NK-92 treated with Interleukin-12 subunit alpha and Interleukin-12 subunit beta, amount 100 ng/mL, for 24 hours (cell line): ENCODE measurements around the gene FAM135A.

Experiments used
- DNase-seq: peaks from one replicate; lab custom pipeline; 2025; lab: John Stamatoyannopoulos, UW

The FAM135A gene

GRCh38 chr6:70413114-70413991 lies at the start of gene FAM135A:
FAM135A (plus strand) TSS chr6:70413508; CDS start chr6:70428343, 14,835 bp downstream.
- no peak for DNase-seq

GRCh38 chr6:70363741-70364493 lies 49.4 kb upstream of the FAM135A start:
- DNase-seq, result no peak

GRCh38 chr6:70369332-70369950 lies 43.9 kb upstream of the FAM135A start:
- DNase-seq, result peak; percentile 4

DNA sequence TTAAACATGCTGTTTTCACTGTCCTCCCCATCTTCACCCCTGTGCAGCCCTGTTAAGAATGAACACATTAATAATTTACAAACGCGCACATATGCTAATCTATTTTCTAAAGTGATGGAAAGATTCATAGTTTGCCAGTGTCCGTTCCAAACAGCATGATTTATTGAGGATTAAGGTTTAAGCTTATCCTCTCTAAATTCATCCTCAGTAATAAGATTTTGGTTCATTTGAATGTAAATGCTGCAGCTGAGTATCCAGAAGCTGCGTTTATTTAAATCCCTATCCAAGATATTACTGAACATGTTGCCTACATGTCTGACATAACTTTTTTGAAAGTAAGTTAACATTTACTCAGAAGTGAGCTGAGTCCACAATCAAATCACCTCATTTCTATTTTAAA lies 42.8 kb upstream of the FAM135A start:
- DNase-seq, result no peak

- DNase-seq, result no peak
Measured at GRCh38 chr6:70371454-70372105, 41.7 kb upstream of the FAM135A start.

DNA sequence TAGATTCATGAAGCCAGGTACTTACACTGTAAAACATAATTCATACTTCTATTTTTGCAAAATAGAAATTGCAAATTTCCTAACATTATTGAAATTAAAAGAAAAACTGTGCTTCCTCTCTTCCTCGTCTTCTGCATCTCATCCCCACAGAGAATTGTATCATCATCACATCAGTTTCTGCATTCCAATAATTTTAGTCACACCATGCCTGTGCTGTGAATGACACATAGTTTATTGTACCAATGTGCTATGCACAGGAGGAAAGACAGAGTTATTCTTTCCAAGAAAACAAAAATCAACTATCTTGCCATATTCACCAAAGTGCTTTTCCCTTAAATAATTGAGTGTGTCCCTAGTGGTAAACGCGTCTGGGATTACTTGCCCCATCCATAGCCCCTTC lies 38.1 kb upstream of the FAM135A start:
- DNase-seq, result no peak

DNA sequence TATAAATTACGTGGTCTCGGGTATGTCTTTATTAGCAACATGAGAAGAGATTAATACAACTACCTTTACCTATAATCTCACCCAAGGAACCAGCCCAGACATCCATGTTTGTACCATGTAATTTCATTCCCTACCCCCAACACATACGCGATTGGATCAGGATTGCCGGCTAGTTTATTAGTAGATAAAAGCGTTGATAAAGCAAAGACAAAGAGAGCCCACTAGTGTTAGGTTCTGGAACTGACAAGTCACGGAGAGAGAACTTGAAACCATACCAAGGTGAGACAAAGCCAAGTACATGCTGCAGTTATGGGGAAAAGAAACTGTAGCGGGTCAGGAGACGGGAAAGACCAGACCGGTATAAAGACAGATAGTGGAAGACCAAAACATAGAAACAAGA lies 37.4 kb upstream of the FAM135A start:
- DNase-seq, result no peak

DNA sequence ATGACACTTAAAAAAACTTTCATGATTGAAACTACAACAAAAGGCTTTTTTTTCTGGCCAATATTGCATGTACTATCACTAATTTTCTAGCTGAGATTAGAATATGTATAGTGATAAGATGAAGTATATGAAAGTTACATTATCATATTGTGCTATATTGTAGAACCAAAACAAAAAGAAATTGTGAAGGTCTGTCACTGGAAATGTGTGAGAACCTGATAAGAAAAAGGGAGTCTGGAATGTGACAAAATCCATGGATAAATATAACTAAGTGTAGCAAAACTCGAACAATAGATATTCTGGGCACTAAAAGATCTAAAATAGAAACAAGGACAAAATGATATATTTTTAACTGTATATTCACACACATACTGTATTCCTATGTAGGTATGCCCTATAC lies 36.7 kb upstream of the FAM135A start:
- no peak for DNase-seq

GRCh38 chr6:70377372-70377771 lies 35.9 kb upstream of the FAM135A start:
- no peak for DNase-seq

DNA sequence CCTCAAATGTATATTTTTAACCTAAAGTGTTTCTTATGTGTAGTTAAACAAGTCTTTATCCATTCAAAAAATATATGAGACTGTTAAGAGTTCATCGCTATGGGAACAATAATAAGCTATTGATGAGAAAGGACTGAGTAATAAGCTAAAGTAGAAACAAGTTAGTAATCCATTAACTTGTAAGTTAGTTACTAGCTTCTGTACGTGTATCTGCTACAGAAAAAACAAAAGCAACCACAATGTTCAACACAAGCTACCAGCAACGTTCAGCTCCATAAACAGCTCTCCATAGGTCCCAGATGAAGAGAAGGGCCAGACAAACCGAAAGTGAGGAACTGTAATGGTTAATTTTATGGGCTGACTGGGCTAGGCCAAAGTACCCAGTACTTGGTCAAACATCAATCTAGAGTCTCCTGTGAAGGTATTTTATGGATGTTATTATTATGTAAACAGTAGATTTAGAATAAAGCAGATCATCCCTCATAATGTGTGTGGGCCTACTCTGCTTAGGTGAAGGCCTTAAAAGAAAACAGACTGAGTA lies 33.8 kb upstream of the FAM135A start:
- DNase-seq, result no peak

GRCh38 chr6:70380252-70380651 lies 33.1 kb upstream of the FAM135A start:
- DNase-seq, result no peak

DNA sequence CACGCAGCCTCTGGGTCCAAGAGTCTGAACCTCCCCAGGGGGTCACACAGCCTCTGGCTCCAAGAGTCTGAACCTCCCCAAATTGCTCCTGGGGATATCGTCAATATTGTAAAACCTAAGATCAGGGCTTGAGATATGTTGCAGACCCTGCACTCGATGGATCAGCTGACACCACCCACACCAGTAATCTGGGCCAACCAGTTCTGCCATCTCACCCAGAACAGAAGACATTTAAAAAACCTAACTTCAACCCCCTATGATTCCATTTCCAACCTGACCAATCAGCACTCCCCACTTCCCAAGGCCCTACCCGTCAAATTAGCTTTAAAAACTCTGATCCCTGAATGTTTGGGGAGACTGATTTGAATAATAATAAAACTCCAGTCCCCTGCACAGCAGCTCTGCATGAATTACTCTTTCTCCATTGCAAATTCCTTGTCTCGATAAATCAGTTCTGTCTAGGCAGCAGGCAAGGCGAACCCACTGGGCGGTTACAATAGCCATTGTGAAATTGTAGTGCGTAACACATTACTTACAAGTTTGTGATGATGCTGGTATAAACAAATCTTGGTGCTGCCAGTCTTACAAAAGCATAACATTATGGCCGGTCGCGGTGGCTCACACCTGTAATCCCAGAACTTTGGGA lies 32.4 kb upstream of the FAM135A start:
- no peak for DNase-seq

GRCh38 chr6:70381417-70381782 lies 31.9 kb upstream of the FAM135A start:
- no peak for DNase-seq

DNA sequence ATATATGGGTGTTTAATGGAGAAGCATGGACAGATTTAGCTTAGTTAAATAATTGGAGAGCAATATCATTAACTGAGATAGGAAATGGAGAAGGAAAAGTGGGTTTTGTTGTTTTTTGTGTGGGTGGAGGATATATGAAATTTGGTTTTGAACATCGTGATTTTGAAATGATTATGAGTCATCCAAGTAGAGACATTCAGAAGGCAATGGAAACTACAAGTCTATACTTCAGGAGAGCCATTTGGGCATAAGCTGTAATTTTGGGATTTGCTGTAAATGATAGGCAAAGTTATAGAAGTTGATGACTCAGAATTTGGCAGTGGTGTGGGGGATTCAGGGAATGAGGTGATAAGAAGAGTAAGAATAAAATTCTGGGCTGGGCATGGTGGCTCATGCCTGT lies 27.4 kb upstream of the FAM135A start:
- DNase-seq, result no peak

DNA sequence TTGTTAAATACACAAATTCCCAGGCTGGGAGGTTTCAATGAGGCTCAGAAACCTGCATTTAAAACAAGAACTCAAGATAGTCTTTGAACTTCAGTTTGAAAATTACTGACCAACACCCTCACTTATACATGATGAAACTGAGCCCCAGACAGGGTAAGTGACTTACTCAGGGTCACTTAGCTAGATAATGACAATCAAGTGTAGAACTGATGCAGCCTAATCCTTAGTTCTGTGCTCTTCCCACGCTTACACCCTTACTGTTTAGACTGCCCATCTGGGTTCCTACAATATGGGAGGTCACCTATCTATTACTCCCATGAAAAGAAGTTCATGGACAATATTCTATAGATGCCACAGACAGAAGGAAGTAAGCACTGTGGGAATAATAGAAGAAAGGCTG lies 24.5 kb upstream of the FAM135A start:
- no peak for DNase-seq

- DNase-seq, result no peak
Measured at GRCh38 chr6:70389261-70389660, 24.0 kb upstream of the FAM135A start.

DNA sequence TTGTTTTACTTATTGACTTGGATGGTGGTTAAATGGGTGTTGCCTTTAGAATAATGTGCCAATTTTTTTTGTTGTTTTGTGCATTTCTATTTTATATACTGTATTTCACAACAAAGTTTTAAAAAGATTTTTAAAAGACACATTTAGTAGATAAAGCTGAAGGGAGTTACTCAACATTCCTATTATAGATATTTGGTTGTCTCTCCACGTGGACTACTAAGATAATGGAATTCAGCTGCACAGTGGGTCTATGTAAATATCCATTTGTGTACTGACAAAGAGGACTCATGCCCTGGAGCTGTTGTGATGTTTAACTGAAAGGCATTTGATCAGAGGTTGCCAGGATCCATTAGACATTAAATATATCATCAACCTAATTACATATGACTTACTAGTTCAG lies 23.2 kb upstream of the FAM135A start:
- DNase-seq, result no peak

DNA sequence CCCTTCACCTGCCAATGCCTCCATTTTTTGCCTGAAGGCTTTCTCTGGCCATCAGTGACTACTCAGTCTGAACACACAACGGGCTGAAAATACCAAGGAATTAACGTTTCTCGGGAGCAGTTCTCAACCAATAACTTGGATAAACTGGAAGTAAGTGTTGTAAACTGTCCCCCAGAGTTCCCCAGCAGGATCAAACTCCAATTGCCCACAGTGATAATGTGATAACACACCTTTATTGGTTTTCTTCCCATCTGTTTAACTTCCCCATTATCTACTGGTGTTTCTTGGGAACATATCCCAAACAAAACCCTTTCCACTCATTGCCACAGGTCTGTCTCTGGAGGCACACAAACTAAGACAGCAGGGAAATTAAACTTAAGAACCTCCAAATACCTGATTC lies 21.8 kb upstream of the FAM135A start:
- DNase-seq, result no peak

DNA sequence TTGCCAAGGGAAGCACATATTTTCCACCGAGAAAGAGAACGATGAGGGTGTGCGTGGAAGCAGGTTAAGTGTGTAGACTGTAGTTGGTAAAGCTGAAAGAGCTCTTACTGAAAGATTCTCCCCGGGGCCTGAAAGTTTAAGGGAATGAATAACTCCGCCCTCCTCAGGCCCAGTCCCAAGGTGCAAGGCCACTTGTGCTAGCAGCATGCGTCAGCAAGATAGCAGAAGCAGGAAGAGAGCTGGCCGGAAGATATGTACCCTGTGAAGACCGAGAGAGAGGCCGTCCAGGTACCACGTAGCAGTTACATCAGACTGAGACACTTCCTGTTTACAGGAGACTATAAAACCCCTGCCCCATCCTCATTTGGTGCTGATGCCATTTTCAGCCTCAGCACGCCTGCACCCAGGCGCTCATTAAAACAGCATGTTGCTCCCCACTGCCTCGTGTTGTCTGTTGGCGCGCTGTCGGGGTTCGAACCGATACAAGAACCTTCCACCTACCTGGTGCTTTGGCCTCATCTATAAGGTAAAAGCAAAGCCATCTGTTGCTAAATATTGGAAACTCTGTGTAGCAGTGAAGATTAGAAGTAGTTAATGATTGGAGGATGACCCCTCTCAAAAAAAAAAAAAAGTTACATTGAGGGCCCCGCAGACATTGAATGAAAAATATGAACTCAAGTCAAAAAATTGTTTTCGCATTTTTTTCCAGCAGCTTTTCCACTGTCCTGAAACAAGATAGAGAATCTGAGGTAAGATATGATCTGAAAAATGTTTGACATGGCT lies 18.6 kb upstream of the FAM135A start:
- DNase-seq, result no peak

DNA sequence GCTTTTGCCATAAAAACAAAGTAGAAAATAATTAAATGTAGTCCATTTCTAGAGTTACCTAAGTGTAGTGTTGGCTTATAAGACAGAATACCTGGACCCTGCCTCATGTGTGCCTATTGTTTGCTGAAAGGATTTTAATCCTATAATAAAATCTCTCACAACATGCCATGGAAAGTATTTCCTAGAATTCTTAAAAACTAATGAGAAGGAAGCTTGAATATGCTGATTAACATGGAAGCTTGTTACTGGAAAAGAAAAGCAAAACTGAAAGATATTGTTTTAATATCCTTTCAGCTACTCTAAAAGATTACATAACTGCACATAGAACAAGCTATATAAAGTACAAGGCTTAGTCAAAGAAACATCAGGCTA lies 18.0 kb upstream of the FAM135A start:
- no peak for DNase-seq

DNA sequence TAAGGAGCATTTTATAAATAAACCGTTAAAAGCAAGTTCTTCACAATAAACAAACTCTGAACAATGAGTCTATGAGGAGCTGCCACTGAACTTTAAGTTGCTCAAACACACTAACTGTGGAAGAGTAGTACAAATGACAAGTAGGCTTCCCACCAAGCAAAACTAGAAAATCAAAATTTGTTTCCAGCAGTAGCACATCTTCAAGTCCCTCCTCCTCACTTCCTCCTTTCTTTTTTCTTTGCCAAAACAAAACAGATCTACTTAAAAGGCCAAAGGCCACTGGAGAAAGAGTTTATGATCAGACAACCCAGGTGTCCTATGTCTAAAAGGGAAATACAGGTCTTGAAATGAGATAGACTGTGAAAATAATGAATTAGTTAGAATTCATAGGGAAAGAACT lies 17.1 kb upstream of the FAM135A start:
- no peak for DNase-seq
